Measurements from ENCODE around the gene USP2.
"Not testable (repeated sequence)": the region's sequence is repeated elsewhere in the genome, so short reads cannot be mapped to it uniquely, and the experiment has no call there.

DNA sequence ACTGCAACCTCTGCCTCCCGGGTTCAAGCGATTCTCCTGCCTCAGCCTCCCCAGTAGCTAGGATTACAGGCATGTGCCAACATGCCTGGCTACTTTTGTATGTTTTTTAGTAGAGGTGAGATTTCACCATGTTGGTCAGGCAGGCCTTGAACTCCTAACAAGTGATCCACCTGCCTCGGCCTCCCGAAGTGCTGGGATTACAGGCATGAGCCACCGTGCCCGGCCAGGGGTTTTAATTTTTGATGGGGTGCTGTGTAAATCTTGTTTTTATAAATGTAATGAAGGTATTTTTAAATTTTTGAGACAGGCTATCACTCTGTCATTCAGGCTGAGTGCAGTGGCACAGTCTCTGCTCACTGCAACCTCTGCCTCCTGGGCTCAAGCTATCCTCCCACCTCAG lies 24.0 kb upstream of the USP2 start:
- TF ChIP-seq, protein P1, sequence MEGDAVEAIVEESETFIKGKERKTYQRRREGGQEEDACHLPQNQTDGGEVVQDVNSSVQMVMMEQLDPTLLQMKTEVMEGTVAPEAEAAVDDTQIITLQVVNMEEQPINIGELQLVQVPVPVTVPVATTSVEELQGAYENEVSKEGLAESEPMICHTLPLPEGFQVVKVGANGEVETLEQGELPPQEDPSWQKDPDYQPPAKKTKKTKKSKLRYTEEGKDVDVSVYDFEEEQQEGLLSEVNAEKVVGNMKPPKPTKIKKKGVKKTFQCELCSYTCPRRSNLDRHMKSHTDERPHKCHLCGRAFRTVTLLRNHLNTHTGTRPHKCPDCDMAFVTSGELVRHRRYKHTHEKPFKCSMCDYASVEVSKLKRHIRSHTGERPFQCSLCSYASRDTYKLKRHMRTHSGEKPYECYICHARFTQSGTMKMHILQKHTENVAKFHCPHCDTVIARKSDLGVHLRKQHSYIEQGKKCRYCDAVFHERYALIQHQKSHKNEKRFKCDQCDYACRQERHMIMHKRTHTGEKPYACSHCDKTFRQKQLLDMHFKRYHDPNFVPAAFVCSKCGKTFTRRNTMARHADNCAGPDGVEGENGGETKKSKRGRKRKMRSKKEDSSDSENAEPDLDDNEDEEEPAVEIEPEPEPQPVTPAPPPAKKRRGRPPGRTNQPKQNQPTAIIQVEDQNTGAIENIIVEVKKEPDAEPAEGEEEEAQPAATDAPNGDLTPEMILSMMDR (conservative IDR thresholded peaks at IDR 0.05 in 1 of 2, IDR thresholded peaks at IDR 0.05 in 1 of 2; ENCODE audit: low read depth in 1 of 2, low read length in 2 of 2), result not testable (repeated sequence)
- TF ChIP-seq EZH2 (IDR thresholded peaks at IDR 0.05; ENCODE audit: low read length, missing control alignments), result not testable (repeated sequence)
